GM13977 (cell line): Measurements from ENCODE around the gene HSPA8.

Source experiments
- DNase-seq: peaks from one replicate; pipeline ENCODE4 v3.0.0; 2012; ENCODE audit warnings: low spot score
- CTCF ChIP-seq: IDR thresholded peaks from 2 replicates; pipeline ENCODE4 v1.5.1; 2012; ENCODE audit warnings: mild to moderate bottlenecking, control low read depth; ENCODE audit not compliant: insufficient read depth; ENCODE audit errors: extremely low read depth, missing control alignments
- in situ Hi-C: fragments of 300-500 bp; cut with MboI; formaldehyde crosslinking; loops from one replicate; pipeline ENCODE4 v1.12.0; 2022; ENCODE audit warnings: low sequenced_read_pairs, low pct_unique_long_range_greater_than_20kb, mixed read lengths, inconsistent platforms; ENCODE audit not compliant: unreplicated experiment

Gene HSPA8

GRCh38 chr11:123073343-123074057 is 11.6 kb upstream of the HSPA8 start:
- in situ Hi-C loops = no loop called here
- no peak for TF ChIP-seq CTCF
- DNase-seq = no peak

GRCh38 chr11:123072762-123073161 is 10.8 kb upstream of the HSPA8 start:
- no peak for DNase-seq
- no peak for TF ChIP-seq CTCF
- in situ Hi-C loops = no loop called here

- TF ChIP-seq CTCF = no peak
- in situ Hi-C loops = no loop called here
- DNase-seq = no peak
Observed at GRCh38 chr11:123072332-123072761, 10.4 kb upstream of the HSPA8 start.

- DNase-seq = peak; percentile 51
- in situ Hi-C loops = no loop called here
- no peak for TF ChIP-seq CTCF
Observed at GRCh38 chr11:123069908-123070821, 8.2 kb upstream of the HSPA8 start.

- TF ChIP-seq CTCF = no peak
- no peak for DNase-seq
- in situ Hi-C loops = no loop called here
Observed at GRCh38 chr11:123065621-123066020, 3.7 kb upstream of the HSPA8 start.

GRCh38 chr11:123063826-123064657 is 2.1 kb upstream of the HSPA8 start:
- TF ChIP-seq CTCF = no peak
- in situ Hi-C loops = no loop called here
- DNase-seq = no peak
